ENCODE measurements around the gene ALDH4A1. TPM values are rescaled to one million over a fixed set of nuclear protein-coding genes. Genes with fewer than 3 reads are reported as not detected.
"Not testable (repeated sequence)": the region's sequence is repeated elsewhere in the genome, so short reads cannot be mapped to it uniquely, and the experiment has no call there.

ALDH4A1 gene
- total and polyA plus RNA-seq, 7 donors, result 19.5 to 81.1 (median 31.9) TPM

GRCh38 chr1:18852501-18852900, 49.9 kb downstream of the ALDH4A1 start:
- TF ChIP-seq CTCF (IDR thresholded peaks at IDR 0.05), result no peak
- Histone ChIP-seq H3K27ac (no peak overlapping the region), H3K36me3 (ENCODE audit: insufficient read depth in 1 of 2, low read depth in 1 of 2) (no peaks in the 10 kb centered on the region), H3K4me1 (no peaks in the 10 kb centered on the region), H3K4me3 (no peak overlapping the region), H3K9me3 (no peaks in the 10 kb centered on the region), H3K27me3 (ENCODE audit: insufficient read depth in 3 of 3, low read length in 2 of 3) (peaks cover 0 to 8% (median 2%) of the 10 kb centered on the region in 3 donors)
- no peak for ATAC-seq
- no peak for DNase-seq
- intact Hi-C loops (cut with DNase I), result no loop called here
- 62 to 67% (median 62%) methylated on average over 6 of the region's 6 CpGs for WGBS, 3 donors

GRCh38 chr1:18849261-18849711, 53.1 kb downstream of the ALDH4A1 start:
- intact Hi-C loops (cut with DNase I), result no loop called here
- WGBS, 3 donors, result 22 to 25% (median 24%) methylated on average over 11 of the region's 11 CpGs
- Histone ChIP-seq H3K27ac (no peak overlapping the region), H3K9me3 (no peaks in the 10 kb centered on the region), H3K4me3 (no peak overlapping the region), H3K4me1 (no peaks in the 10 kb centered on the region), H3K36me3 (ENCODE audit: insufficient read depth in 1 of 2, low read depth in 1 of 2) (no peaks in the 10 kb centered on the region), H3K27me3 (ENCODE audit: insufficient read depth in 3 of 3, low read length in 2 of 3) (peaks cover 0 to 8% (median 2%) of the 10 kb centered on the region in 3 donors)
- DNase-seq, result no peak
- ATAC-seq, result no peak
- TF ChIP-seq CTCF (IDR thresholded peaks at IDR 0.05), result no peak

GRCh38 chr1:18847723-18848122, 54.6 kb downstream of the ALDH4A1 start:
- WGBS, 3 donors, result 68 to 90% (median 88%) methylated on average over 2 of the region's 2 CpGs
- H3K9me3 ChIP-seq; ATAC-seq; H3K4me1 ChIP-seq; H3K36me3 ChIP-seq (ENCODE audit: insufficient read depth in 1 of 2, low read depth in 1 of 2); H3K27ac ChIP-seq; intact Hi-C loops (cut with DNase I); H3K4me3 ChIP-seq; DNase-seq; H3K27me3 ChIP-seq (ENCODE audit: insufficient read depth in 3 of 3, low read length in 2 of 3): not testable (repeated sequence)

GRCh38 chr1:18840145-18840544, 62.2 kb downstream of the ALDH4A1 start:
- intact Hi-C loops (cut with DNase I), result no loop called here
- H3K36me3 ChIP-seq (ENCODE audit: insufficient read depth in 1 of 2, low read depth in 1 of 2), result no peaks in the 10 kb centered on the region
- no peak for ATAC-seq

GRCh38 chr1:18836654-18837053, 65.7 kb downstream of the ALDH4A1 start:
- Histone ChIP-seq H3K9me3 (no peaks in the 10 kb centered on the region), H3K36me3 (ENCODE audit: insufficient read depth in 1 of 2, low read depth in 1 of 2) (no peaks in the 10 kb centered on the region), H3K4me1 (no peaks in the 10 kb centered on the region), H3K27me3 (ENCODE audit: insufficient read depth in 3 of 3, low read length in 2 of 3) (peaks cover 0 to 18% (median 5%) of the 10 kb centered on the region in 3 donors), H3K4me3 (no peak overlapping the region), H3K27ac (no peak overlapping the region)
- TF ChIP-seq CTCF (IDR thresholded peaks at IDR 0.05), result no peak
- DNase-seq, result no peak
- 62 to 70% (median 69%) methylated on average over 5 of the region's 5 CpGs for WGBS, 3 donors
- intact Hi-C loops (cut with DNase I), result no loop called here
- no peak for ATAC-seq

More at GRCh38 chr1:18840145-18840544, 62.2 kb downstream of the ALDH4A1 start:
- no peak for DNase-seq
- 91 to 97% (median 95%) methylated on average over 17 of the region's 17 CpGs for WGBS, 3 donors
- TF ChIP-seq CTCF (IDR thresholded peaks at IDR 0.05), result no peak
- Histone ChIP-seq H3K9me3 (no peaks in the 10 kb centered on the region), H3K4me1 (no peaks in the 10 kb centered on the region), H3K27ac (no peak overlapping the region), H3K27me3 (ENCODE audit: insufficient read depth in 3 of 3, low read length in 2 of 3) (peaks cover 0 to 9% (median 4%) of the 10 kb centered on the region in 3 donors), H3K4me3 (no peak overlapping the region)

- H3K27ac ChIP-seq; H3K4me1 ChIP-seq; ATAC-seq; intact Hi-C loops (cut with DNase I); H3K9me3 ChIP-seq; H3K36me3 ChIP-seq (ENCODE audit: insufficient read depth in 1 of 2, low read depth in 1 of 2); H3K4me3 ChIP-seq; DNase-seq: not testable (repeated sequence)
- 47 to 63% (median 61%) methylated on average over 1 of the region's 1 CpG for WGBS, 3 donors
- H3K27me3 ChIP-seq (ENCODE audit: insufficient read depth in 3 of 3, low read length in 2 of 3), result peaks cover 0 to 18% (median 3%) of the 10 kb centered on the region in 3 donors
Observed at GRCh38 chr1:18832319-18832718, 70.0 kb downstream of the ALDH4A1 start.
